ENCODE results near the gene INTS2.

The INTS2 gene

GRCh38 chr17:61815863-61816503 lies 111.8 kb downstream of the INTS2 start:
- TF ChIP-seq MYC (IDR thresholded peaks at IDR 0.05; ENCODE audit: low read depth, low read length): no peak
- TF ChIP-seq MAX (IDR thresholded peaks at IDR 0.05; ENCODE audit: low read depth, low read length): no peak
- no peak for TF ChIP-seq CTCF (IDR thresholded peaks at IDR 0.05; ENCODE audit: low read depth, low read length)
- no peak for TF ChIP-seq POLR2A (IDR thresholded peaks at IDR 0.05; ENCODE audit: extremely low read depth, insufficient read length)
- no peak for DNase-seq (ENCODE audit: low read depth)

More at GRCh38 chr17:61815863-61816503, 111.8 kb downstream of the INTS2 start:
- H3K4me3 ChIP-seq (ENCODE audit: low read depth, low read length): no peak overlapping the region

Measured in NB4 (cell line).